ENCODE data around the gene TRIM72. TPM values are rescaled to one million over a fixed set of nuclear protein-coding genes. Genes with fewer than 3 reads are reported as not detected.
"Not testable (repeated sequence)": the region's sequence is repeated elsewhere in the genome, so short reads cannot be mapped to it uniquely, and the experiment has no call there.

The TRIM72 gene
- total RNA-seq, 3 donors from 2014 or later: not detected

DNA sequence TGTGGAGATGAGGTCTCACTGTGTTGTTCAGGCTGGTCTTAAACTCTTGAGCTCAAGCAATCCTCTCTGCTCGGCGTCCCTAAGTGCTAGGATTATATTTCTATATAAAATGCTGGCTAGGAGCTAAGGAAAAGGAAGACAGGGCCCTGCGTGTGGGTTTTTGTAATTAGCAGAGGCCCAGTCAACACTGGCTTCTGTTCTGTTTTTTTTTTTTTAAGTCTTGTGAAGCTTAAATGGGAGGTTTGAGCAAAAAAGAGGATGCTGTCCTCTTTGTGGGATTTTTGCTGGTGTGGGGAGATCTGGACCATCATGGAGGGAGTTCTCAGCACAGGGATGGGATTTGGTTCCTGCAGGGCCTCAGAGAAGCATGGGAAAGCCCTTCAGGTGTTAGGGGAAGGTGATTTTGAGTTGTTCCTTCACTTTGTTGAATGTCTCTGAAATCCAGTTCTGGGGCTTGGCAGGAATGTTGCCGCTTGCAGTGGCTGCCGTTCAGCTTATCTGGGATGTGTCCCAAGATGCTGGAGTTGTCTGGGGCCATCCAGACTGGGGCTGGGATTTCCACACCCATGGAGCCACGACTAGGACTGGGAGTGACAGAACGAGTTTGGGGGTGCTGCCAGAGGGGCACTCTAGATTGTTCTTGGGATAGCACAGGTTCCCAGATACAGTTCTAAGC is 15.6 kb upstream of the TRIM72 start:
- ATAC-seq: no peak
- Mint-ChIP-seq H3K4me3 (no peak overlapping the region), H3K9me3 (no peaks in the 10 kb centered on the region), H3K4me1 (ENCODE audit: low read depth) (peaks cover 50% of the 10 kb centered on the region), H3K36me3 (ENCODE audit: insufficient read depth) (peaks cover 22% of the 10 kb centered on the region), H3K27me3 (ENCODE audit: low read depth) (no peaks in the 10 kb centered on the region)
- DNase-seq: no peak

GRCh38 chr16:31199430-31200041 is 14.4 kb upstream of the TRIM72 start:
- Mint-ChIP-seq H3K4me1 (ENCODE audit: low read depth) (peaks cover 52% of the 10 kb centered on the region), H3K36me3 (ENCODE audit: insufficient read depth) (peaks cover 14% of the 10 kb centered on the region), H3K4me3 (no peak overlapping the region), H3K9me3 (no peaks in the 10 kb centered on the region), H3K27me3 (ENCODE audit: low read depth) (no peaks in the 10 kb centered on the region)
- DNase-seq (no peak), ATAC-seq (no peak)

DNA sequence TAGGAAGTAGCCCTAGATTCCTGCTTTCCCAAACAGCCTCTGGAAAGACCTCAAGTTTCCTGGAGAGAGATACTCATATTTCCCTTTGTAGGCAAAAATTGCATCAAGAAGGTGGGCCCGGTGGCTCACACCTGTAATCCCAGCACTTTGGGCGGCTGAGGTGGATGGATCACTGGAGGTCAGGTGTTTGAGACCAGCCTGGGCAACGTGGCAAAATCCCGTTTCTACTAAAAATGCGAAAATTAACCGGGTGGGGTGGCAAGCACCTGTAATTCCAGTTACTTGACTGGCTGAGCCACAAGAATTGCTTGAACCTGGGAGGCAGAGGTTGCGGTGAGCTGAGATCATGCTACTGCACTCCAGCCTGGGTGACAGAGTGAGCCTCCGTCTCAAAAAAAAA is 13.8 kb upstream of the TRIM72 start:
- H3K4me3 Mint-ChIP-seq; ATAC-seq; DNase-seq; H3K9me3 Mint-ChIP-seq; H3K36me3 Mint-ChIP-seq (ENCODE audit: insufficient read depth); H3K27me3 Mint-ChIP-seq (ENCODE audit: low read depth): not testable (repeated sequence)
- H3K4me1 Mint-ChIP-seq (ENCODE audit: low read depth): peaks cover 47% of the 10 kb centered on the region

DNA sequence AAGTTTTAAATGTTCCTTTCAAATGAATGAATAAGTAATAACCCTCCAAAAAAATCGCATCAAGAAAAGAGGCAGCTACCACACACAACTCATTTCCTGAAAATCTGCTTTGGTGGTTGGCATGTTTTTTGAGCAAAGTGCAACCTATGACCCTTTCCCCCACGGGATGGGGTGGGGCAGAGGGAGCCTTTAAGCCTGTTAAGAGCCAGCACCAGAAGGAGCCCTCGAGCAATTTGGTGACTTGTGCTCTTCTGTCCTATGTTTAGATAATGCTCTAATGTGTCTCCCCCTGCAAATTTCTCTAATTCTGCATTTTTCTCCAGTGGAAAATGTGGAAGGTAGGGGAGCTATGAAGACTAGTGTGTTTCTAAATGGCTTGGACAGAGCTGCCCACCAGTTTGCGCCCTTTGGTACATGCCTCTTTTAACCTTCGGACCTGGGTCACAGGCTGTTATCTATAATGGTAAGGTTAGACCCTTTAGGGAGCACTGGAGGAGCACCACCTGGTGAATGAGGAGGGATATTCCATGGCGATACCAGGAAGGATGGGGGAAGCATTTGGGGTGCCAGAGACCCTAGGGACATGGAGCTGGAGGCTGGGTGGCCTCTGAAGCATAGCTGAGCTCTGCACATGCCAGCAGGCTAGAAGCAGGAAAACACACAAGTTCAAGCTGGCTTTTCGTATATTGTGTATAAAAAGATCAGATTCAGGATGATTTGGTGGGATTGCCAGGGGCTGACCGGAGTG is 12.9 kb upstream of the TRIM72 start:
- H3K27me3 Mint-ChIP-seq (ENCODE audit: low read depth): no peaks in the 10 kb centered on the region
- ATAC-seq (peak; percentile 28 to 33), DNase-seq (no peak)
- H3K36me3 Mint-ChIP-seq (ENCODE audit: insufficient read depth): peaks cover 7% of the 10 kb centered on the region
- peaks cover 46% of the 10 kb centered on the region for H3K4me1 Mint-ChIP-seq (ENCODE audit: low read depth)
- H3K9me3 Mint-ChIP-seq: no peaks in the 10 kb centered on the region
- peak overlapping the region; percentile 82 for H3K4me3 Mint-ChIP-seq

DNA sequence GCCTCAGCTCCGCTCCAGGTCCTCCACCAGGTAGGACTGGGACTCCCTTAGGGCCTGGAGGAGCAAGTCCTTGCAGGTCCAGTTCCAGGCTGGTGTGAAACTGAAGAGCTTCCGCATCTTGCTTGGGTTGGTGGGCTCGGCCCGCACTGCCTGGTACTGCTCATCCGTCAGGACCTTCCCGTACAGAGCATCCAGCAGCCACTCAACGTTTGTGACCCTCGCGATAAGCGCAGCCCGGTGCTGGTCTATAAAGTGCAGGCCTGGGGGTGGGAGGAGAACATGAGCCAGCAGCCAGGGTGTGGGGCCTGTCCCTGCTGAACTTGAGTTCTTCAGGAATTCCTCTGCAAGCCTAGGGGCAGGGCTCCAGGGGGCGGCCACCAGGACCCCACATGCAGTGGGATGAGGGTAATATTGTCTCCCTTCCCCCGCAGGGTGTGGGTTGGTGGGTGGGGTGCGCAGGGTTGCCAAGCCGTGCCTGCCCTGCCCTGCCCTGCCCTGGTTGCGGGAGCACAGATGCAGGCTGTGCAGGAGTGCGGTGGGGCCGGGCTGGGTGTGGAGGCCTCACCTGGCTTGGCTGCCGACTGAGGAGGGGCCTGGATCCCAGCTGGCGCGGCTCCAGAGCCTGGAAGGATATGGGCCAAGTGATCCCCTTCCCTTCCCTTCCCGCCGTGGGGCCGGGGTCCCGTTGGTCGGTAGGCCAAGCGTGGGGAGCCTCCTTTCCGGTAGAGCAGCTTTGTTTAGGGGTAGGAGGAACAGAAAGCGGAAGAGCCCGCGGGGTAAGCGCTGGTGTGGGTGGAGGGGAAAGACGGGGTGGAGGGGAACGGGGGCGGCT is 12.1 kb upstream of the TRIM72 start:
- no peak for DNase-seq
- peaks cover 5% of the 10 kb centered on the region for H3K36me3 Mint-ChIP-seq (ENCODE audit: insufficient read depth)
- peaks cover 46% of the 10 kb centered on the region for H3K4me1 Mint-ChIP-seq (ENCODE audit: low read depth)
- ATAC-seq: peak; percentile 38 to 42
- no peaks in the 10 kb centered on the region for H3K9me3 Mint-ChIP-seq
- H3K4me3 Mint-ChIP-seq: peak overlapping the region; percentile 82
- no peaks in the 10 kb centered on the region for H3K27me3 Mint-ChIP-seq (ENCODE audit: low read depth)

- DNase-seq (no peak), ATAC-seq (peak; percentile 16 to 23)
- H3K27me3 Mint-ChIP-seq (ENCODE audit: low read depth): no peaks in the 10 kb centered on the region
- no peaks in the 10 kb centered on the region for H3K9me3 Mint-ChIP-seq
- H3K36me3 Mint-ChIP-seq (ENCODE audit: insufficient read depth): peaks cover 5% of the 10 kb centered on the region
- H3K4me1 Mint-ChIP-seq (ENCODE audit: low read depth): peaks cover 46% of the 10 kb centered on the region
- peak within 1 kb of the TSS; percentile 82 for H3K4me3 Mint-ChIP-seq
These were observed 11.2 kb upstream of the TRIM72 start, which contains the start of gene PYCARD for GRCh38 chr16:31202414-31203375. PYCARD (minus strand) TSS chr16:31202760; CDS start chr16:31202690, 70 bp downstream.

DNA sequence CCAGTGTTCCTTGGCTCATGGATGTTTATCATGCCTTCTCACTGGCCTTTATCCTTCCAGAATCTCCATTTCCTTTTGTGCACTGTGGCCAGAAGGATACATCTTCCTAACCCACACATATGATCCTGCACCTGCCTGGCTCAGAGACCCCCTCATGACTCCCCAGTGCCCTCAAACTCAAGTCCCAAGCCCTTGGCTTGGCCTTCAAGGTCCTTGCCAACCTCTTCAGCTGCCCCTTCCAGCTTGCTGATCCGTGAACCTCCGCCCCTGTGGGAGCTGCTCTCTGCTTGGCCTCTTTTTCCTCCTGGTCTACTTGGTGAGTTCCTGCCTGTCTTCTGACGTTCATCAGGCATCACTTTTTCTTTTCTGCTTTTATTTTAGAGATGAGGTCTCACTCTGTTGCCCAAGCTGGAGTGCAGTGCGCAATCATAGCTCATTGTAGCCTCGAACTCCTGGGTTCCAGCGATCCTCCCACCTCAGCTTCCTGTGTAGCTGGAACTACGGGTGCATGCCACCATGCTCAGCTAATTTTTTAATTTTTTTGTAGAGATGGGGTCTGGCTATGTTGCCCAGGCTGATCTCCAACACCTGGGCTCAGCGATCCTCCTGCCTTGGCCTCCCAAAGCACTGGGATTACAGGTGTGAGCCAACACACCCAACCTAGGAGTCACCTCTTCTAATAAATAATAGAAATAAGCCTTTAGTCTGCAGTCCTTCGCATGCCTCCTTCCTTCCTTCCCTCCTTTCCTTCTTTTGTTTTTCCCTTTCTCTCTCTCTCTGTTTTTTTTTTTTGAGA is 8.8 kb upstream of the TRIM72 start:
- peaks cover 26% of the 10 kb centered on the region for H3K4me1 Mint-ChIP-seq (ENCODE audit: low read depth)
- H3K4me3 Mint-ChIP-seq: no peak overlapping the region
- no peaks in the 10 kb centered on the region for H3K36me3 Mint-ChIP-seq (ENCODE audit: insufficient read depth)
- no peak for ATAC-seq
- DNase-seq: no peak
- H3K9me3 Mint-ChIP-seq: no peaks in the 10 kb centered on the region
- no peaks in the 10 kb centered on the region for H3K27me3 Mint-ChIP-seq (ENCODE audit: low read depth)

- no peaks in the 10 kb centered on the region for H3K27me3 Mint-ChIP-seq (ENCODE audit: low read depth)
- ATAC-seq (no peak), DNase-seq (no peak)
- no peaks in the 10 kb centered on the region for H3K9me3 Mint-ChIP-seq
- H3K4me3 Mint-ChIP-seq: no peak overlapping the region
- H3K36me3 Mint-ChIP-seq (ENCODE audit: insufficient read depth): no peaks in the 10 kb centered on the region
- peaks cover 11% of the 10 kb centered on the region for H3K4me1 Mint-ChIP-seq (ENCODE audit: low read depth)
These were observed 7.1 kb upstream of the TRIM72 start for GRCh38 chr16:31206776-31207175.

GRCh38 chr16:31213342-31213741 is 577 bp upstream of the TRIM72 start:
- no peaks in the 10 kb centered on the region for H3K9me3 Mint-ChIP-seq
- H3K36me3 Mint-ChIP-seq (ENCODE audit: insufficient read depth): no peaks in the 10 kb centered on the region
- H3K27me3 Mint-ChIP-seq (ENCODE audit: low read depth): peaks cover 37% of the 10 kb centered on the region
- ATAC-seq (no peak), DNase-seq (no peak)
- no peak overlapping the region for H3K4me3 Mint-ChIP-seq
- H3K4me1 Mint-ChIP-seq (ENCODE audit: low read depth): peaks cover 21% of the 10 kb centered on the region

- Mint-ChIP-seq H3K36me3 (ENCODE audit: insufficient read depth) (no peaks in the 10 kb centered on the region), H3K27me3 (ENCODE audit: low read depth) (peaks cover 45% of the 10 kb centered on the region)
These were observed 878 bp downstream of the TRIM72 start for GRCh38 chr16:31214708-31215286.

DNA sequence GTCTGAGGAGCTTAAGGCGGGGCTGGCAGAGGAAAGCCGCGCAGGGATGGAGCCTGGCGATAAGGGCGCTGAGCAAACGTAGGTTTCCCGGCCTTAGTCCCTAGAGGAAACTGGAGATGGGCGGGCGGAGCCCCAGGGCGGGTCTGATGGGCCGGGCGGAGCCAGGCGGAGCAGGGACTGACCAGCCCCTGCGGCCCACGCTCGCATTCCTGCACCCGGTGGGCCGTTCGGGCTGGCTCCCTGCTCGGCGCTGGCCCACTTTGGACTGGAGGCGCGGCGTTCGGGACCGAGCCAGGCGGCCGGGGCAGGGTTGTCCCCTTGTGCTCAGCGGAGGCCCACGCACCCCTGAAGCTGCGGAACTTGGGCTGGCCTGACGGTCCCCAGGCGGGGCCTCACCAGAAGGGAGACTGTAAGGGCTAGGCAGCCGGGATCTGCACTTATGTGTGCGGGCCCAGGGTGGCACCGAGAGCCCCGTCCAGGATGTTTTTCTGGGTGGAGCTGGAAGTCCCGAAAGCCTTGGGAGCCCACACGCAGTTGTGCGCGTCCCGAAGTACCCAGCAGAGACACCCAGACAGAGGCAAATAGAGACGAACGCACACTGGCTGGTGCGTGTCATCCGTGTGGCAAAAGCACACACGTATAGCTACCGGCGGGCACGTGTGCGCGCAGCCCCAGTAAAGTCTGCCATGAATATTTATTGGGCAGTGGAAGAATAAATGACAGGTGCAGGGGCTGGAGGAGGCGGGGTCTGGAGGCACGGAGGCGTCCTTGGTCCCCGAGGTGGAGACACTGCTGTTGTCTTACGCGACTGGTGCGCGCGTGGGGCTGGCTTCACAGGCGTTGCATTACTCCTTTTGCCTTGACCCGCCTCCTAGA is 1.6 kb downstream of the TRIM72 start:
- peaks cover 45% of the 10 kb centered on the region for H3K27me3 Mint-ChIP-seq (ENCODE audit: low read depth)

More at GRCh38 chr16:31214708-31215286, 878 bp downstream of the TRIM72 start:
- peaks cover 21% of the 10 kb centered on the region for H3K4me1 Mint-ChIP-seq (ENCODE audit: low read depth)
- ATAC-seq (peak; percentile 33 to 36), DNase-seq (no peak)
- peak overlapping the region; percentile 45 for H3K4me3 Mint-ChIP-seq
- H3K9me3 Mint-ChIP-seq: no peaks in the 10 kb centered on the region

More for the DNA sequence above, 1.6 kb downstream of the TRIM72 start:
- H3K9me3 Mint-ChIP-seq: no peaks in the 10 kb centered on the region
- H3K4me3 Mint-ChIP-seq: peak overlapping the region; percentile 69
- peaks cover 21% of the 10 kb centered on the region for H3K4me1 Mint-ChIP-seq (ENCODE audit: low read depth)
- DNase-seq (no peak), ATAC-seq (peak; percentile 57 to 61)
- H3K36me3 Mint-ChIP-seq (ENCODE audit: insufficient read depth): no peaks in the 10 kb centered on the region

Measured in activated T-cell treated with anti-CD3 and anti-CD28 coated beads, Interleukin-2, amount 50 U/mL, for 4 hours (primary cell).